IMR-90 (cell line): Measurements from ENCODE around the gene CROCC2. TPM values are rescaled to one million over a fixed set of nuclear protein-coding genes. Genes with fewer than 3 reads are reported as not detected.

Source experiments
- ATAC-seq: fragments of 200-7000 bp; cut with Tn5 transposase; 2 replicates; pipeline ENCODE4 v1.9.1; 2020; ENCODE audit warnings: low read depth, mild to moderate bottlenecking, moderate library complexity
- BruUV-seq: library from RNA; stranded (reverse); fragments of 400-500 nt; replicated peaks from 2 replicates; lab custom pipeline; 2021; lab: Mats Ljungman, UMichigan
- CTCF ChIA-PET: fragments of 300-600 bp; formaldehyde crosslinking; extraction: SDS; loops from one replicate; lab custom pipeline; 2021; ENCODE audit warnings: antibody characterized with exemption; lab: Yijun Ruan, JAX
- POLR2A ChIA-PET: fragments of 300-600 bp; sonication (Branson Sonifier 250); formaldehyde crosslinking; loops from one replicate; lab custom pipeline; 2022; ENCODE audit warnings: antibody characterized with exemption; ENCODE audit not compliant: unreplicated experiment; lab: Charles Lee
- DNase-seq: peaks from one replicate; pipeline ENCODE4 v3.0.0; 2013
- H2AFZ ChIP-seq: replicated peaks from 2 replicates; pipeline ENCODE3; 2013; ENCODE audit warnings: low read length, mild to moderate bottlenecking; ENCODE audit not compliant: poor library complexity
- H2AK5ac ChIP-seq: 2 replicates; pipeline ENCODE4 v1.6.1; 2013; ENCODE audit warnings: low read depth, low read length, inconsistent platforms
- H2AK9ac ChIP-seq: replicated peaks from 2 replicates; pipeline ENCODE3; 2013; ENCODE audit warnings: mild to moderate bottlenecking, low read depth, low read length, moderate library complexity; ENCODE audit not compliant: poor library complexity
- H2BK120ac ChIP-seq: 2 replicates; pipeline ENCODE4 v1.6.1; 2013; ENCODE audit warnings: low read depth, low read length, inconsistent platforms
- H2BK15ac ChIP-seq: 3 replicates; pipeline ENCODE4 v1.6.1; 2013; ENCODE audit warnings: low read depth, low read length, inconsistent platforms
- H2BK20ac ChIP-seq: 2 replicates; pipeline ENCODE4 v1.6.1; 2013; ENCODE audit warnings: low read depth, mild to moderate bottlenecking, inconsistent platforms, low read length, moderate library complexity
- H2BK5ac ChIP-seq: 2 replicates; pipeline ENCODE4 v1.6.1; 2013; ENCODE audit warnings: mild to moderate bottlenecking, low read depth, low read length, inconsistent platforms; ENCODE audit not compliant: poor library complexity, severe bottlenecking
- H3K14ac ChIP-seq: replicated peaks from 2 replicates; pipeline ENCODE4 v1.6.1; 2013; ENCODE audit warnings: low read depth, low read length, inconsistent platforms
- H3K18ac ChIP-seq: 2 replicates; pipeline ENCODE4 v1.6.1; 2013; ENCODE audit warnings: low read depth, low read length, control low read depth
- H3K23ac ChIP-seq: 2 replicates; pipeline ENCODE4 v1.6.1; 2013; ENCODE audit warnings: low read depth, low read length, inconsistent platforms
- H3K27ac ChIP-seq: 2 replicates; pipeline ENCODE4 v1.5.1; 2013; ENCODE audit warnings: mild to moderate bottlenecking, control low read depth, low read length; ENCODE audit not compliant: insufficient read depth
- H3K27me3 ChIP-seq: 2 replicates; pipeline ENCODE4 v1.6.1; 2013; ENCODE audit warnings: low read length; ENCODE audit not compliant: control insufficient read depth, insufficient read depth
- H3K36me3 ChIP-seq: 2 replicates; pipeline ENCODE4 v1.6.1; 2013; ENCODE audit warnings: low read length, mixed read lengths; ENCODE audit not compliant: control insufficient read depth, insufficient read depth
- H3K4ac ChIP-seq: 2 replicates; pipeline ENCODE4 v1.6.1; 2013; ENCODE audit warnings: low read depth, low read length, inconsistent platforms
- H3K4me1 ChIP-seq: 2 replicates; pipeline ENCODE4 v1.6.1; 2013; ENCODE audit warnings: low read length, mixed read lengths; ENCODE audit not compliant: control insufficient read depth, insufficient read depth
- H3K4me2 ChIP-seq: 2 replicates; pipeline ENCODE4 v1.6.1; 2013; ENCODE audit warnings: low read depth, mild to moderate bottlenecking, control low read depth, low read length, moderate library complexity
- H3K4me3 ChIP-seq: 2 replicates; pipeline ENCODE4 v1.5.1; 2013; ENCODE audit warnings: low read depth, mild to moderate bottlenecking, control low read depth, low read length, moderate library complexity; ENCODE audit not compliant: insufficient read depth
- H3K56ac ChIP-seq: 2 replicates; pipeline ENCODE4 v1.6.1; 2013; ENCODE audit warnings: low read length, inconsistent platforms; ENCODE audit not compliant: insufficient read depth; ENCODE audit errors: extremely low read depth
- H3K79me1 ChIP-seq, 2 experiments: 2 replicates each; pipeline ENCODE4 v1.6.1; 2013; ENCODE audit warnings: low read length in 2 of 2, inconsistent platforms in 1 of 2, low read depth in 1 of 2
- H3K9ac ChIP-seq: 2 replicates; pipeline ENCODE4 v1.6.1; 2013; ENCODE audit warnings: low read depth, low read length, control low read depth
- H3K9me1 ChIP-seq: 2 replicates; pipeline ENCODE4 v1.6.1; 2013; ENCODE audit warnings: low read length, inconsistent platforms; ENCODE audit not compliant: insufficient read depth
- H3K9me3 ChIP-seq: 2 replicates; pipeline ENCODE4 v1.6.1; 2013; ENCODE audit warnings: low read length; ENCODE audit not compliant: control insufficient read depth, insufficient read depth
- H4K20me1 ChIP-seq: 2 replicates; pipeline ENCODE4 v1.6.1; 2013; ENCODE audit warnings: low read length, inconsistent platforms; ENCODE audit not compliant: insufficient read depth
- H4K5ac ChIP-seq: 2 replicates; pipeline ENCODE4 v1.6.1; 2013; ENCODE audit warnings: mild to moderate bottlenecking, low read depth, low read length, control low read depth
- H4K8ac ChIP-seq, 2 experiments: 2 replicates each; pipeline ENCODE4 v1.6.1; 2013; ENCODE audit warnings: low read depth in 2 of 2, low read length in 2 of 2, control low read depth in 1 of 2, inconsistent platforms in 1 of 2
- H4K91ac ChIP-seq: 2 replicates; pipeline ENCODE4 v1.6.1; 2013; ENCODE audit warnings: low read depth, low read length, inconsistent platforms; ENCODE audit not compliant: insufficient read depth
- BHLHE40 ChIP-seq: fragments of 150-350 bp; IDR thresholded peaks from 2 replicates; pipeline ENCODE4 v1.6.1; 2016; ENCODE audit warnings: mild to moderate bottlenecking, low read depth, low read length
- CEBPB ChIP-seq: IDR thresholded peaks from 2 replicates; pipeline ENCODE4 v1.6.1; 2012; ENCODE audit warnings: low read depth, low read length, improper control_type of control experiment
- CHD1 ChIP-seq: IDR thresholded peaks from 2 replicates; pipeline ENCODE4 v1.6.1; 2012; ENCODE audit warnings: low read depth, low read length, improper control_type of control experiment
- FOS ChIP-seq: fragments of 150-350 bp; IDR thresholded peaks from 2 replicates; pipeline ENCODE4 v1.6.1; 2016; ENCODE audit warnings: low read depth, low read length
- MAFK ChIP-seq: IDR thresholded peaks from 2 replicates; pipeline ENCODE4 v1.6.1; 2012; ENCODE audit warnings: low read depth, low read length, improper control_type of control experiment
- MAZ ChIP-seq: IDR thresholded peaks from 2 replicates; pipeline ENCODE4 v1.6.1; 2012; ENCODE audit warnings: low read depth, mild to moderate bottlenecking, low read length, improper control_type of control experiment, moderate library complexity, borderline replicate concordance
- NFE2L2 ChIP-seq: fragments of 150-350 bp; IDR thresholded peaks from 2 replicates; pipeline ENCODE4 v1.6.1; 2016; ENCODE audit warnings: low read depth, mild to moderate bottlenecking, low read length
- RCOR1 ChIP-seq: IDR thresholded peaks from 2 replicates; pipeline ENCODE4 v1.6.1; 2012; ENCODE audit warnings: mild to moderate bottlenecking, low read length, improper control_type of control experiment; ENCODE audit not compliant: insufficient replicate concordance
- RFX5 ChIP-seq: IDR thresholded peaks from 2 replicates; pipeline ENCODE4 v1.8.0; 2012; ENCODE audit warnings: low read depth, mild to moderate bottlenecking, low read length, moderate library complexity
- WGBS, 2 experiments: methylation state at CpG; one replicate each; pipeline versions ENCODE4 v1.1.5 to v1.1.7; 2013; ENCODE audit warnings: missing lambda C conversion rate in 2 of 2; ENCODE audit not compliant: insufficient read length in 1 of 2; ENCODE audit errors: extremely low coverage in 2 of 2; 5-methylcytosine and 5-hydroxymethylcytosine counted together
- dilution Hi-C: fragments of 300-500 bp; cut with HindIII; formaldehyde crosslinking; loops from one replicate; pipeline ENCODE4 v1.14.3; 2018; ENCODE audit warnings: low sequenced_read_pairs; ENCODE audit not compliant: unreplicated experiment
- in situ Hi-C: fragments of 300-500 bp; cut with MboI; formaldehyde crosslinking; loops from 3 replicates; pipeline ENCODE4 v1.14.3; 2019; ENCODE audit warnings: low sequenced_read_pairs, inconsistent platforms, mixed read lengths
- intact Hi-C: fragments of 100-400 bp; cut with micrococcal nuclease; formaldehyde crosslinking; loops from 2 replicates; pipeline ENCODE4 v1.10.0; 2022
- polyA plus RNA-seq, 3 experiments: library from polyadenylated mRNA; depleted of rRNA; stranded (reverse); fragments of >200 nt; gene quantifications; 2 replicates each; pipeline ENCODE4 v1.2.3, GENCODE V29; 2012; ENCODE audit warnings: low replicate concordance in 1 of 3
- total RNA-seq: library from RNA; depleted of rRNA; stranded (reverse); fragments of >200 nt; gene quantifications from 2 replicates; pipeline ENCODE4 v1.2.3, GENCODE V29; 2012
- TF ChIP-seq, protein P1 (sequence below): fragments of 150-350 bp; IDR thresholded peaks from 2 replicates; pipeline ENCODE4 v1.6.1; 2017; ENCODE audit warnings: mild to moderate bottlenecking, antibody characterized with exemption, low read length, low read depth

The CROCC2 gene
- total and polyA plus RNA-seq, 2 of the 4 experiments (the other 2 are of a cell fraction): not detected

- Histone ChIP-seq H3K27me3 (no peaks in the 10 kb centered on the region), H3K9ac (no peak overlapping the region), H4K8ac (no peak overlapping the region), H2AK5ac (no peak overlapping the region), H3K36me3 (peaks cover 14% of the 10 kb centered on the region; the same call in 1 of the 2 replicates), H3K4me1 (peaks cover 3% of the 10 kb centered on the region; the same call in 1 of the 2 replicates), H3K14ac (no peak overlapping the region), H3K4me2 (no peak overlapping the region), H3K9me3 (no peaks in the 10 kb centered on the region), H2BK15ac (no peak overlapping the region), H2BK20ac (no peak overlapping the region), H3K56ac (no peak overlapping the region), H2BK5ac (no peak overlapping the region), H4K91ac (no peak overlapping the region), H3K4ac (no peak overlapping the region), H2AFZ (no peak overlapping the region), H4K5ac (no peak overlapping the region), H2BK120ac (no peak overlapping the region), H3K18ac (no peak overlapping the region), H3K27ac (no peak overlapping the region), H3K9me1 (no peaks in the 10 kb centered on the region), H4K20me1 (no peaks in the 10 kb centered on the region), H3K23ac (no peak overlapping the region), H3K79me1 (no peaks in the 10 kb centered on the region; a peak in 1 of 4 replicates), H3K4me3 (no peak overlapping the region), H2AK9ac (no peak overlapping the region)
- 91% methylated on average over 10 of the region's 13 CpGs; no CpG with 5 or more reads in 1 of the 2 experiments for WGBS, 2 experiments
- DNase-seq: no peak
- dilution Hi-C loops: no loop called here
- CTCF ChIA-PET: no interaction called here
- TF ChIP-seq CEBPB (no peak), CHD1 (no peak), NFE2L2 (no peak), BHLHE40 (no peak), MAZ (no peak), MAFK (no peak), RFX5 (no peak), RCOR1 (no peak), FOS (no peak)
- TF ChIP-seq, protein P1, sequence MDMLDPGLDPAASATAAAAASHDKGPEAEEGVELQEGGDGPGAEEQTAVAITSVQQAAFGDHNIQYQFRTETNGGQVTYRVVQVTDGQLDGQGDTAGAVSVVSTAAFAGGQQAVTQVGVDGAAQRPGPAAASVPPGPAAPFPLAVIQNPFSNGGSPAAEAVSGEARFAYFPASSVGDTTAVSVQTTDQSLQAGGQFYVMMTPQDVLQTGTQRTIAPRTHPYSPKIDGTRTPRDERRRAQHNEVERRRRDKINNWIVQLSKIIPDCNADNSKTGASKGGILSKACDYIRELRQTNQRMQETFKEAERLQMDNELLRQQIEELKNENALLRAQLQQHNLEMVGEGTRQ: no peak
- BruUV-seq: no TSS peak
- intact Hi-C loops: no loop called here
- no peak for ATAC-seq
- in situ Hi-C loops: no loop called here
- POLR2A ChIA-PET: no interaction called here
Measured at GRCh38 chr2:241015439-241015838, 109.3 kb downstream of the CROCC2 start.
